ENCODE results near the gene MAB21L4.

GRCh38 chr2:240868286-240869108 lies 27.5 kb downstream of the MAB21L4 start, which contains the start of gene AGXT:
- TF ChIP-seq CTCF (IDR thresholded peaks at IDR 0.05) (no peak), POLR2A (IDR thresholded peaks at IDR 0.05) (no peak)
